WTC11 (cell line): ENCODE measurements around the gene NT5DC4. TPM values are rescaled to one million over a fixed set of nuclear protein-coding genes. Genes with fewer than 3 reads are reported as not detected.
A peak's percentile ranks its signal among the peaks of the same experiment; 100 is the strongest.

Source experiments
- ATAC-seq: fragments of 200-7000 bp; cut with Tn5 transposase; 2 replicates; pipeline ENCODE4 v1.10.0; 2021; ENCODE audit warnings: mild to moderate bottlenecking, moderate library complexity
- CTCF ChIA-PET: fragments of 300-600 bp; sonication (Branson Sonifier 250); formaldehyde crosslinking; loops from one replicate; lab custom pipeline; 2021; ENCODE audit warnings: antibody characterized with exemption; lab: Charles Lee
- POLR2A ChIA-PET: fragments of 350-600 bp; sonication (Branson Sonifier 250); formaldehyde crosslinking; loops from one replicate; lab custom pipeline; 2021; ENCODE audit warnings: antibody characterized with exemption; lab: Charles Lee
- DNase-seq: peaks from one replicate; pipeline ENCODE4 v3.0.0; 2021; ENCODE audit warnings: low spot score
- H3K27ac Mint-ChIP-seq: 2 replicates; pipeline ENCODE4 v1.8.0; 2021; ENCODE audit warnings: mixed read lengths
- H3K27me3 Mint-ChIP-seq: 2 replicates; pipeline ENCODE4 v1.8.0; 2021; ENCODE audit warnings: low read depth, mild to moderate bottlenecking, moderate library complexity, mixed read lengths
- H3K36me3 Mint-ChIP-seq: 2 replicates; pipeline ENCODE4 v1.8.0; 2021; ENCODE audit warnings: mixed read lengths
- H3K4me1 Mint-ChIP-seq: 2 replicates; pipeline ENCODE4 v1.8.0; 2022; ENCODE audit warnings: mixed read lengths
- H3K4me3 Mint-ChIP-seq: 2 replicates; pipeline ENCODE4 v1.8.0; 2021; ENCODE audit warnings: mild to moderate bottlenecking, moderate library complexity, mixed read lengths
- H3K9me3 Mint-ChIP-seq: 2 replicates; pipeline ENCODE4 v1.8.0; 2021; ENCODE audit warnings: mixed read lengths
- AR ChIP-seq: fragments of 250-450 bp; sonication (Bioruptor Pico); IDR thresholded peaks from 2 replicates; pipeline ENCODE4 v1.9.0; 2021; ENCODE audit warnings: mild to moderate bottlenecking
- ARID4B ChIP-seq: sonication (generic); formaldehyde crosslinking; IDR thresholded peaks from 2 replicates; pipeline ENCODE4 v1.8.0; 2023; ENCODE audit warnings: missing genetic modification reagents, mild to moderate bottlenecking, borderline replicate concordance
- CREM ChIP-seq: sonication (generic); formaldehyde crosslinking; IDR thresholded peaks from 2 replicates; pipeline ENCODE4 v1.8.1; 2022; ENCODE audit warnings: mild to moderate bottlenecking, missing genetic modification reagents, moderate library complexity
- FOXP4 ChIP-seq: sonication (generic); formaldehyde crosslinking; IDR thresholded peaks from 2 replicates; pipeline ENCODE4 v1.8.0; 2022; ENCODE audit warnings: mild to moderate bottlenecking, missing genetic modification reagents
- HMGA2 ChIP-seq: fragments of 250-450 bp; sonication (Bioruptor Pico); IDR thresholded peaks from 2 replicates; pipeline ENCODE4 v1.4.0; 2021; ENCODE audit warnings: mild to moderate bottlenecking, moderate library complexity
- NFE2L1 ChIP-seq: sonication (generic); formaldehyde crosslinking; IDR thresholded peaks from 2 replicates; pipeline ENCODE4 v1.8.1; 2023; ENCODE audit warnings: missing genetic modification reagents
- SMAD3 ChIP-seq: sonication (generic); formaldehyde crosslinking; IDR thresholded peaks from 2 replicates; pipeline ENCODE4 v1.8.0; 2022; ENCODE audit warnings: missing genetic modification reagents, mild to moderate bottlenecking, borderline replicate concordance
- ZBTB21 ChIP-seq: sonication (generic); formaldehyde crosslinking; IDR thresholded peaks from 2 replicates; pipeline ENCODE4 v1.8.1; 2023; ENCODE audit warnings: mild to moderate bottlenecking, missing genetic modification reagents, borderline replicate concordance
- ZMAT4 ChIP-seq: fragments of 250-450 bp; sonication (Bioruptor Pico); IDR thresholded peaks from 2 replicates; pipeline ENCODE4 v1.9.0; 2021; ENCODE audit warnings: mild to moderate bottlenecking
- ZNF121 ChIP-seq: sonication (generic); formaldehyde crosslinking; IDR thresholded peaks from 2 replicates; pipeline ENCODE4 v1.8.0; 2023; ENCODE audit warnings: missing genetic modification reagents
- ZNF425 ChIP-seq: fragments of 250-450 bp; sonication (Bioruptor Pico); conservative IDR thresholded peaks from 2 replicates; pipeline ENCODE4 v1.9.0; 2021; ENCODE audit warnings: mild to moderate bottlenecking
- ZNF512 ChIP-seq: sonication (generic); formaldehyde crosslinking; IDR thresholded peaks from 2 replicates; pipeline ENCODE4 v1.8.1; 2022; ENCODE audit warnings: missing genetic modification reagents, borderline replicate concordance
- total RNA-seq: library from RNA; stranded (reverse); gene quantifications from 3 replicates; pipeline ENCODE4 v1.2.3, GENCODE V29; 2021

NT5DC4 gene
- total RNA-seq, 1 experiment from 2014 or later: not detected

GRCh38 chr2:112784199-112785189, 63.7 kb downstream of the NT5DC4 start, which contains the start of gene IL1A:
Gene IL1A, minus strand, starts transcription at chr2:112784493. Its CDS starts 723 bp downstream, at chr2:112783770.
- peak; percentile 94 for ATAC-seq
- peak; percentile 18 for DNase-seq
- no peak for TF ChIP-seq HMGA2 (CRISPR knock-in tag)
- TF ChIP-seq FOXP4 (CRISPR knock-in tag): no peak
- no peak for TF ChIP-seq ZBTB21 (CRISPR knock-in tag)
- no peak for TF ChIP-seq SMAD3
- TF ChIP-seq NFE2L1: no peak
- TF ChIP-seq ZNF425: no peak
- TF ChIP-seq ZMAT4 (CRISPR knock-in tag): no peak
- TF ChIP-seq CREM: no peak
- no peak for TF ChIP-seq ZNF512 (CRISPR knock-in tag)
- TF ChIP-seq ZNF121 (CRISPR knock-in tag): no peak
- no peak for TF ChIP-seq ARID4B
- TF ChIP-seq AR (CRISPR knock-in tag): no peak
- TF ChIP-seq, all 79 proteins: peak for 0
- H3K4me3 Mint-ChIP-seq: peak within 1 kb of the TSS; percentile 43
- peak within 1 kb of the TSS; percentile 24; the same call in 1 of the 2 replicates for H3K27ac Mint-ChIP-seq
- H3K9me3 Mint-ChIP-seq: no peaks in the 10 kb centered on the region
- H3K27me3 Mint-ChIP-seq: no peaks in the 10 kb centered on the region
- peaks cover 29% of the 10 kb centered on the region for H3K4me1 Mint-ChIP-seq
- H3K36me3 Mint-ChIP-seq: no peaks in the 10 kb centered on the region
- POLR2A ChIA-PET: no interaction called here
- CTCF ChIA-PET: interaction anchor here (0.6 to 2.4 kb wide), 4 partner anchors 35 to 296 kb away, joined by 3 to 6 read pairs (median 4); no protein-coding TSS in a partner anchor
